ENCODE data around the gene PRR19.

DNA sequence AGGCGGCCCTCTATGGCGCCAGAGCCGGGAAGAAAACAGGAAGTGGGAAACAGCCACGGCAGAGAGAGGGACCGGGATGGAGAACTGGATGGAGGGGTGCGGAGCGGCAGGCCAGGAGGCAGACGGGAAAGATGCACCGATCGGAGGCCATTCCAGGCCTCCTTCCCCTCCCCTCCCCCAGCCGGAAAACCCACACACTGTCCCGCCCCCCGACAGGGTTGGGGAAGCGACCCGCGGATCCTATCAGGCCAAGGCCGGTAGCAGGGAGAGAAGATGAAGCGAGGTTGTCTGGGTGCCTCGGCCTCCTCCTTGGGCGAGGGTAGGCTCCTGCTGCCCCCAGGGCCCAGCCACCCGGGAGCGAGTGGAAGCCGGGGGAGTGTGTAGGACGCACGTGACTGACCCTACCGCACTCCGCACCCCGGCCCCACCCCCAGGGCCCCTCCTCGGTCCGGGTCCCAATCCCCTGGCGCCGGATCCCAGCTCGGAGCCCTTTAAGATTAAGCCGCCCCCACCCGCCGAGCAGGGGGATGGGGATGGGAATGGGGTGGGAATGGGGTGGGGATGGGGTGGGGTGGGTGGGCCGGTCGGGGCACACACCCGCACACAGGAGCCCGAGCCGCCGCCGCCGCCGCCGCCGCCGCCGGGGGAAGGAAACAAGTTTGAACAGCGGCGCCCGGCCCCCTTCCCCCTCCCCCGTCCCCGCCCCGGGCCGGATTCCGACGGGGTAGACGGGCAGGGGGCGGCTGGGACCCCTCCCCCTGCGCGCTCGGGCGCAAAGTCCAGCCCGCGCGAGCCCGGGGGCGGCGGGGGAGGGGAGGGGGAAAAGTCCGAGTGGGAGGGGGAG lies 48.5 kb upstream of the PRR19 start:
- TF ChIP-seq, protein P1, sequence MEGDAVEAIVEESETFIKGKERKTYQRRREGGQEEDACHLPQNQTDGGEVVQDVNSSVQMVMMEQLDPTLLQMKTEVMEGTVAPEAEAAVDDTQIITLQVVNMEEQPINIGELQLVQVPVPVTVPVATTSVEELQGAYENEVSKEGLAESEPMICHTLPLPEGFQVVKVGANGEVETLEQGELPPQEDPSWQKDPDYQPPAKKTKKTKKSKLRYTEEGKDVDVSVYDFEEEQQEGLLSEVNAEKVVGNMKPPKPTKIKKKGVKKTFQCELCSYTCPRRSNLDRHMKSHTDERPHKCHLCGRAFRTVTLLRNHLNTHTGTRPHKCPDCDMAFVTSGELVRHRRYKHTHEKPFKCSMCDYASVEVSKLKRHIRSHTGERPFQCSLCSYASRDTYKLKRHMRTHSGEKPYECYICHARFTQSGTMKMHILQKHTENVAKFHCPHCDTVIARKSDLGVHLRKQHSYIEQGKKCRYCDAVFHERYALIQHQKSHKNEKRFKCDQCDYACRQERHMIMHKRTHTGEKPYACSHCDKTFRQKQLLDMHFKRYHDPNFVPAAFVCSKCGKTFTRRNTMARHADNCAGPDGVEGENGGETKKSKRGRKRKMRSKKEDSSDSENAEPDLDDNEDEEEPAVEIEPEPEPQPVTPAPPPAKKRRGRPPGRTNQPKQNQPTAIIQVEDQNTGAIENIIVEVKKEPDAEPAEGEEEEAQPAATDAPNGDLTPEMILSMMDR (IDR thresholded peaks at IDR 0.05): no peak
- TF ChIP-seq POLR2A (IDR thresholded peaks at IDR 0.05): no peak

Data from testis (tissue), 2 donors.